SK-N-SH (cell line): ENCODE data around the gene GALK1. TPM values are rescaled to one million over a fixed set of nuclear protein-coding genes. Genes with fewer than 3 reads are reported as not detected.
A peak's percentile ranks its signal among the peaks of the same experiment; 100 is the strongest.

Experiments
- CTCF ChIA-PET: fragments of 300-600, 350-600 bp; formaldehyde crosslinking; extraction: SDS; loops from one replicate; lab custom pipeline; 2021; lab: Yijun Ruan, JAX
- POLR2A ChIA-PET: fragments of 350-600 bp; sonication (Branson Sonifier 250); formaldehyde crosslinking; extraction: SDS; loops from one replicate; lab custom pipeline; 2020; ENCODE audit warnings: antibody characterized with exemption, inconsistent platforms; lab: Yijun Ruan, JAX
- DNase-seq: peaks from one replicate; pipeline ENCODE4 v3.0.0; 2012
- H2AFZ ChIP-seq: fragments of 200-600 bp; sonication (generic); 2 replicates; pipeline ENCODE4 v1.8.1; 2016; ENCODE audit warnings: antibody characterized with exemption, mild to moderate bottlenecking, low read depth
- H3F3A ChIP-seq: fragments of 200-600 bp; sonication (generic); replicated peaks from 2 replicates; pipeline ENCODE3; 2016; ENCODE audit warnings: antibody characterized with exemption, mild to moderate bottlenecking; ENCODE audit not compliant: insufficient read depth
- H3K27ac ChIP-seq, 2 experiments: fragments of 200-500 bp in 1 of 2; fragments of 200-600 bp in 1 of 2; sonication (Bioruptor generic) in 1 of 2; sonication (generic), shearing (Covaris generic) in 1 of 2; 2 replicates each; pipeline versions ENCODE4 v1.5.1 to v1.6.1; 2014 to 2016; ENCODE audit warnings: low read depth in 2 of 2, inconsistent platforms in 1 of 2, low read length in 1 of 2, mild to moderate bottlenecking in 1 of 2, mixed read lengths in 1 of 2
- H3K27me3 ChIP-seq: fragments of 200-600 bp; sonication (generic), shearing (Covaris generic); 2 replicates; pipeline ENCODE4 v1.6.1; 2016; ENCODE audit warnings: mixed run types; ENCODE audit not compliant: insufficient read depth
- H3K36me3 ChIP-seq, 2 experiments: fragments of 200-500 bp in 1 of 2; fragments of 200-600 bp in 1 of 2; sonication (Bioruptor generic) in 1 of 2; sonication (generic) in 1 of 2; replicated peaks in 1 of 2; 2 replicates each; pipeline versions ENCODE3 to v1.5.1; 2014 to 2016; ENCODE audit warnings: low read length in 1 of 2, mild to moderate bottlenecking in 1 of 2; ENCODE audit not compliant: insufficient read depth in 2 of 2, control insufficient read depth in 1 of 2
- H3K4me1 ChIP-seq, 2 experiments: fragments of 200-500 bp in 1 of 2; fragments of 200-600 bp in 1 of 2; sonication (Bioruptor generic) in 1 of 2; sonication (generic), shearing (Covaris generic) in 1 of 2; 2 replicates each; pipeline versions ENCODE4 v1.5.1 to v1.6.1; 2014 to 2016; ENCODE audit warnings: low read depth in 1 of 2, low read length in 1 of 2, mixed run types in 1 of 2; ENCODE audit not compliant: insufficient read depth in 2 of 2, control insufficient read depth in 1 of 2
- H3K4me2 ChIP-seq: fragments of 200-600 bp; sonication (generic), shearing (Covaris generic); 2 replicates; pipeline ENCODE4 v1.6.1; 2017; ENCODE audit warnings: mixed run types
- H3K4me3 ChIP-seq, 2 experiments: fragments of 200-500 bp in 1 of 2; fragments of 200-600 bp in 1 of 2; sonication (Bioruptor generic) in 1 of 2; sonication (generic), shearing (Covaris generic) in 1 of 2; 2 replicates each; pipeline versions ENCODE4 v1.5.1 to v1.8.1; 2014 to 2016; ENCODE audit warnings: low read depth in 2 of 2, inconsistent platforms in 1 of 2, low read length in 1 of 2, mild to moderate bottlenecking in 1 of 2, mixed read lengths in 1 of 2, moderate library complexity in 1 of 2
- H3K79me2 ChIP-seq: fragments of 200-600 bp; sonication (generic); 2 replicates; pipeline ENCODE4 v1.8.1; 2017; ENCODE audit warnings: mild to moderate bottlenecking; ENCODE audit not compliant: insufficient read depth
- H3K9ac ChIP-seq: fragments of 200-600 bp; sonication (generic); 2 replicates; pipeline ENCODE4 v1.6.1; 2017; ENCODE audit warnings: mixed run types
- H3K9me2 ChIP-seq: fragments of 200-600 bp; sonication (generic); 2 replicates; pipeline ENCODE4 v1.6.1; 2017; ENCODE audit warnings: mixed run types
- H3K9me3 ChIP-seq: fragments of 200-600 bp; sonication (generic); 2 replicates; pipeline ENCODE4 v1.6.1; 2017; ENCODE audit warnings: mixed run types, mild to moderate bottlenecking, moderate library complexity
- H4K20me1 ChIP-seq: fragments of 200-600 bp; sonication (generic); 2 replicates; pipeline ENCODE4 v1.6.1; 2017; ENCODE audit warnings: mild to moderate bottlenecking, mixed run types; ENCODE audit not compliant: insufficient read depth
- CTCF ChIP-seq: fragments of 200-600 bp; sonication (generic); IDR thresholded peaks from 2 replicates; pipeline ENCODE4 v1.6.1; 2017; ENCODE audit warnings: antibody characterized with exemption, mild to moderate bottlenecking, moderate library complexity
- ELF1 ChIP-seq: IDR thresholded peaks from 2 replicates; pipeline ENCODE4 v1.4.0; 2012
- EP300 ChIP-seq, 2 experiments: IDR thresholded peaks; 2 replicates each; pipeline versions ENCODE4 v1.4.0 to v1.6.1; 2012; ENCODE audit warnings: borderline replicate concordance in 1 of 2, low read depth in 1 of 2, low read length in 1 of 2
- EZH2phosphoT487 ChIP-seq: fragments of 200-600 bp; sonication (generic); IDR thresholded peaks from 2 replicates; pipeline ENCODE4 v1.6.1; 2017; ENCODE audit warnings: low read depth, mixed run types, mild to moderate bottlenecking, antibody characterized with exemption, moderate library complexity, borderline replicate concordance
- FOSL2 ChIP-seq: IDR thresholded peaks from 2 replicates; pipeline ENCODE4 v1.4.0; 2012; ENCODE audit warnings: low read depth, mild to moderate bottlenecking, moderate library complexity, borderline replicate concordance
- FOXJ3 ChIP-seq: sonication (generic); formaldehyde crosslinking; IDR thresholded peaks from 2 replicates; pipeline ENCODE4 v1.5.1; 2020; ENCODE audit warnings: mild to moderate bottlenecking, missing genetic modification reagents
- FOXM1 ChIP-seq: IDR thresholded peaks from 2 replicates; pipeline ENCODE4 v1.4.0; 2012; ENCODE audit warnings: low read depth, mild to moderate bottlenecking
- GATA2 ChIP-seq: sonication (generic); formaldehyde crosslinking; IDR thresholded peaks from 2 replicates; pipeline ENCODE4 v1.5.0; 2020; ENCODE audit warnings: mild to moderate bottlenecking, missing genetic modification reagents
- IRF3 ChIP-seq: fragments of 150-350 bp; IDR thresholded peaks from 2 replicates; pipeline ENCODE4 v1.6.1; 2016; ENCODE audit warnings: mild to moderate bottlenecking, low read depth, low read length
- MAX ChIP-seq: IDR thresholded peaks from 2 replicates; pipeline ENCODE4 v1.4.0; 2012; ENCODE audit warnings: low read depth
- MEF2A ChIP-seq: IDR thresholded peaks from 2 replicates; pipeline ENCODE4 v1.4.0; 2012; ENCODE audit warnings: low read depth, borderline replicate concordance
- NRF1 ChIP-seq: IDR thresholded peaks from 2 replicates; pipeline ENCODE4 v1.6.1; 2012; ENCODE audit warnings: low read depth, mild to moderate bottlenecking, low read length
- PBX3 ChIP-seq: IDR thresholded peaks from 2 replicates; pipeline ENCODE4; 2012
- POLR2AphosphoS5 ChIP-seq: IDR thresholded peaks from 2 replicates; pipeline ENCODE4 v1.6.1; 2012; ENCODE audit warnings: low read depth, low read length
- RAD21 ChIP-seq: IDR thresholded peaks from 2 replicates; pipeline ENCODE4 v1.6.1; 2012; ENCODE audit warnings: mild to moderate bottlenecking, low read length
- RFX5 ChIP-seq: IDR thresholded peaks from 2 replicates; pipeline ENCODE4 v1.6.1; 2012; ENCODE audit warnings: mild to moderate bottlenecking, improper control_type of control experiment, low read length
- RXRA ChIP-seq: IDR thresholded peaks from 2 replicates; pipeline ENCODE4 v1.4.0; 2012; ENCODE audit warnings: low read depth, mild to moderate bottlenecking, borderline replicate concordance
- SMC3 ChIP-seq: IDR thresholded peaks from 2 replicates; pipeline ENCODE4 v1.6.1; 2012; ENCODE audit warnings: low read depth, low read length, improper control_type of control experiment
- TCF12 ChIP-seq: IDR thresholded peaks from 2 replicates; pipeline ENCODE4 v1.4.0; 2012
- TEAD4 ChIP-seq: IDR thresholded peaks from 2 replicates; pipeline ENCODE4 v1.4.0; 2012; ENCODE audit warnings: mild to moderate bottlenecking, borderline replicate concordance; ENCODE audit not compliant: insufficient read depth
- WGBS: methylation state at CpG from one replicate; pipeline ENCODE4 v1.1.6; 2017; ENCODE audit warnings: low lambda C conversion rate; 5-methylcytosine and 5-hydroxymethylcytosine counted together
- polyA plus RNA-seq, 3 experiments: library from polyadenylated mRNA; depleted of rRNA; stranded (reverse); fragments of >200 nt; gene quantifications; 2 replicates each; pipeline ENCODE4 v1.2.3, GENCODE V29; 2012

The GALK1 gene
- polyA plus RNA-seq, 1 of the 3 experiments (the other 2 are of a cell fraction): 36.5 TPM

GRCh38 chr17:75812096-75813013 is 47.4 kb upstream of the GALK1 start:
- peaks cover 6 to 10% of the 10 kb centered on the region in 2 experiments; a peak in 3 of 4 replicates for H3K4me1 ChIP-seq
- peaks cover 17 to 41% of the 10 kb centered on the region in 2 experiments for H3K36me3 ChIP-seq
- no peak overlapping the region for H3K4me3 ChIP-seq
- H3K9me3 ChIP-seq: no peaks in the 10 kb centered on the region
- peaks cover 9% of the 10 kb centered on the region for H3F3A ChIP-seq
- no peak overlapping the region for H3K27ac ChIP-seq
- H3K27me3 ChIP-seq: no peaks in the 10 kb centered on the region
- H3K9me2 ChIP-seq: no peaks in the 10 kb centered on the region
- TF ChIP-seq EP300 (IDR thresholded peaks at IDR 0.05; ENCODE audit: borderline replicate concordance in 1 of 2, low read depth in 1 of 2, low read length in 1 of 2) (no peak), SMC3 (no peak), RXRA (no peak), ELF1 (no peak), IRF3 (no peak), TCF12 (no peak), FOXJ3 (no peak), MAX (no peak), GATA2 (CRISPR knock-in tag) (no peak), MEF2A (no peak), RAD21 (no peak), EZH2phosphoT487 (no peak), FOSL2 (no peak), TEAD4 (no peak), NRF1 (no peak), POLR2AphosphoS5 (no peak), RFX5 (no peak), FOXM1 (no peak), CTCF (no peak), PBX3 (no peak)
- TF ChIP-seq, all 33 proteins: peak for 0
- ChIA-PET CTCF (interaction anchor here (0.6 to 7.6 kb wide), 6 partner anchors 15 to 63 kb away, joined by 3 to 90 read pairs (median 3); partner anchors contain the start of gene UNC13D), POLR2A (interaction anchor here (1.0 to 1.5 kb wide), 3 partner anchors 15 to 37 kb away, joined by 3 to 4 read pairs (median 3); no protein-coding TSS in a partner anchor)
- no peaks in the 10 kb centered on the region for H4K20me1 ChIP-seq
- H3K9ac ChIP-seq: no peak overlapping the region
- DNase-seq: peak; percentile 20
- peaks cover 7% of the 10 kb centered on the region; the same call in 1 of the 2 replicates for H3K79me2 ChIP-seq
- no peak overlapping the region for H2AFZ ChIP-seq
- 89% methylated on average over 27 of the region's 27 CpGs for WGBS
- H3K4me2 ChIP-seq: no peak overlapping the region
